Stimulated activated CD8-positive, alpha-beta memory T cell treated with anti-CD3 and anti-CD28 coated beads, Interleukin-7, amount 100 ng/mL, for 48 hours (primary cell): ENCODE measurements around the gene ELAPOR2.
"Not testable (repeated sequence)": the region's sequence is repeated elsewhere in the genome, so short reads cannot be mapped to it uniquely, and the experiment has no call there.

ENCODE experiments used
- DNase-seq, 2 donors: peaks; one replicate each; pipeline ENCODE4 v3.0.0-alpha.2; 2020; ENCODE audit warnings: low read depth in 1 of 2; ENCODE audit errors: extremely low read depth in 1 of 2

ELAPOR2 gene, protein sequence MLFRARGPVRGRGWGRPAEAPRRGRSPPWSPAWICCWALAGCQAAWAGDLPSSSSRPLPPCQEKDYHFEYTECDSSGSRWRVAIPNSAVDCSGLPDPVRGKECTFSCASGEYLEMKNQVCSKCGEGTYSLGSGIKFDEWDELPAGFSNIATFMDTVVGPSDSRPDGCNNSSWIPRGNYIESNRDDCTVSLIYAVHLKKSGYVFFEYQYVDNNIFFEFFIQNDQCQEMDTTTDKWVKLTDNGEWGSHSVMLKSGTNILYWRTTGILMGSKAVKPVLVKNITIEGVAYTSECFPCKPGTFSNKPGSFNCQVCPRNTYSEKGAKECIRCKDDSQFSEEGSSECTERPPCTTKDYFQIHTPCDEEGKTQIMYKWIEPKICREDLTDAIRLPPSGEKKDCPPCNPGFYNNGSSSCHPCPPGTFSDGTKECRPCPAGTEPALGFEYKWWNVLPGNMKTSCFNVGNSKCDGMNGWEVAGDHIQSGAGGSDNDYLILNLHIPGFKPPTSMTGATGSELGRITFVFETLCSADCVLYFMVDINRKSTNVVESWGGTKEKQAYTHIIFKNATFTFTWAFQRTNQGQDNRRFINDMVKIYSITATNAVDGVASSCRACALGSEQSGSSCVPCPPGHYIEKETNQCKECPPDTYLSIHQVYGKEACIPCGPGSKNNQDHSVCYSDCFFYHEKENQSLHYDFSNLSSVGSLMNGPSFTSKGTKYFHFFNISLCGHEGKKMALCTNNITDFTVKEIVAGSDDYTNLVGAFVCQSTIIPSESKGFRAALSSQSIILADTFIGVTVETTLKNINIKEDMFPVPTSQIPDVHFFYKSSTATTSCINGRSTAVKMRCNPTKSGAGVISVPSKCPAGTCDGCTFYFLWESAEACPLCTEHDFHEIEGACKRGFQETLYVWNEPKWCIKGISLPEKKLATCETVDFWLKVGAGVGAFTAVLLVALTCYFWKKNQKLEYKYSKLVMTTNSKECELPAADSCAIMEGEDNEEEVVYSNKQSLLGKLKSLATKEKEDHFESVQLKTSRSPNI

DNA sequence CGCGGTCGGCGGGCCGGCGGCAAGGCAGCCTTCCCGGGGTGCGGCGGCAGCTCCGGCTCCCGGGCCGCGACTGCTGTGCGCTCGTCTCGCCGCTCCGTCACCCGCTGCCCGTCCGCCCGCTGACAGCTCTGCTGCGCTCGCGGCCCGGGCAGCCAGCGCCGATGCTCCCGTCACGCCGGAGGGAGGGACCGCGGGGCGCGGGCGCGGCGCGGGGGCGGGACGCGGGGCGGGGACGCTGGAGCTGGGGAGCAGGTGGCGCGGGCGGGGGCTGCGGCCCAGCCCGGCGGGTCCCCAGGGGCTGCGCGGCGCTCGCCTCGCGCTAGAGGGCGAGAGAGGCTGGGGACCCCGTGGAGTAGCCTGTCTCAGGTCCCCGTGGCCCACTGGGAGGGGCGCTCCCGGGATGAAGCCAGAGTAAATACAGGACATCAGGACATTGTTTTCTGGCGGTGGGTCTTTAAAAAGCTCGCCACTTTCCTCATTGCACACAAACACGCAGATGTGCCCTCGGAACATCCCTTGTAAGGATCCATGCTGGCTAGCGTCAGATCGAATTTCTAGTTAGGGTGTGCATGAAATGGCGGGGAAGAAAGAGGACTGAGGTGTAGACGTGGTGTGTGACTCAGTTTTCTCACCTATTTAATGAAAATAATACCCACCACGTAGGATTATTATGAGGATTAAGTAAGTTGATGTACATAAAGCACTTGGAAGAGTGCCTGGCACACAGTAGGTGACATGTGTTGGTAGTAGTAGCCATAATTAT, at the start of gene ELAPOR2:
Gene ELAPOR2, minus strand, starts transcription at position 130 of the 763 bp plus-strand sequence. CDS start 141 bp downstream, outside the sequence.
- peak; percentile 56 to 74 for DNase-seq

DNA sequence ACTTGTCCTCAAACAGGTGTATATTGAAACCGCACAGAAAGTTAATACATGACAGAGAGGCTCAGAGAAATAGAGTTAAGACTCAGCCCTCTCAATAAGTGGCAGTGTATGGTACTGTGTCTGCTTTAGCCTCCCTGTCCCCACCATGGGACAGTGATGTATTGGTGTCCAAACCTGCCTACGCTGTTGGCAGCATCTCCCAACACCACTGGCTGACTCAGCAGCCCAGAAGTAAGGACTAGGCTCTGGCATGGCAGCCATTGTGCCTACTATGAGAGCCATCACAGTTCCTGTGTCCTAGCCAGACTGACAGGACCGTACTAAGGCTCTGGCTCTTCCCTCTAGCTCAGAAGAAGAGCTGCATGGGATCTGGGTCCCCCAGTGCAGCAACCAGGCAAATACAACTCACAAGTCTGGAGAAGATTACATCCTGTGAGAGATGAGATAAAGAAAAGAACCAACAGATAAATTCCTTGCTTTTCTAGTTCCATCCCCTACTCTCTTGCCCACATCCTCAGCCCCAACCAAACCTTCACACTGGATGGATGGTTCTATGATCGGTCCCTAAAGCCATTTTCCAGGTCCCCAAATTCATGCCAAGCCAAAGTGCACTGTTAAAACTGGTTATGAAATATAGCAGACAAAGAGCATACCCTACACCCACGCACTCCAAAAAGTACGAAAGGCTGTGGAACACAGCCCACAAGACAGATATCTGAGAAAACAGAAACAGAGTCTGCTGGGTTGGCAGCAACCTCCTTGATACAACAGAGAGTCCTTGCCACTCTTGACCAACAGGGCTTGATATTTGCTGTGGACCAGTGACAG, 48.7 kb upstream of the ELAPOR2 start:
- DNase-seq, result no peak

DNA sequence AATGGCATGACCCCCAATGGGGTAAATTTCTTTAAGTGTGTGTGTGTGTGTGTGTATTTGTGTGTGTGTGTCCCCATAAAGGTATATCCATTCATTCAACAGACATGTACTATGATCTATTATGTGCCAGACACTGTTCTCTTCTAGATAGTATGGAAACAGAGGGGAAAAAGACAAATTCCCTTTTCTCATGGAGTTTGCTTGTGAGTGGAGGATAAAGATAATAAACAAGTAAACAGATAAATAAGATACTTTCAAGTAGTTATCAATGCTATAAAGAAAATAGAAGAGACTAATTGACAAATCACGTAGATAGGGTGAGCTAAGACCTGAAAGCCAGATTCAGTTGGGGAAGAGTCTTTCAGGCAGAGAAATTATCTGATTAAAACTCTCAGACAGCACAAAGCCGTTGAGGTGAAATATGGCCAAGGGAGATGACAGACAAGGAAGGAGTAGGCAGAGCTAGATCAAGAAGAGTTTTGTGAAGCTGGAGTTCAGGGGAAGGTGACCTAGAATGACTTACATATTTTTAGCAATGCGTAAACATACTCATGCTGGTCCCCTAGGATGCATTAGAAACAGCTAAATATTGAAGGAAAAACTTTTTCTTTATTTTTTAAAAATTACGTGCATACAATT, 47.6 kb upstream of the ELAPOR2 start:
- no peak for DNase-seq

- DNase-seq, result no peak
Measured at GRCh38 chr7:87105401-87105800, 45.9 kb upstream of the ELAPOR2 start.

GRCh38 chr7:87100326-87100725, 40.9 kb upstream of the ELAPOR2 start:
- DNase-seq, result no peak

DNA sequence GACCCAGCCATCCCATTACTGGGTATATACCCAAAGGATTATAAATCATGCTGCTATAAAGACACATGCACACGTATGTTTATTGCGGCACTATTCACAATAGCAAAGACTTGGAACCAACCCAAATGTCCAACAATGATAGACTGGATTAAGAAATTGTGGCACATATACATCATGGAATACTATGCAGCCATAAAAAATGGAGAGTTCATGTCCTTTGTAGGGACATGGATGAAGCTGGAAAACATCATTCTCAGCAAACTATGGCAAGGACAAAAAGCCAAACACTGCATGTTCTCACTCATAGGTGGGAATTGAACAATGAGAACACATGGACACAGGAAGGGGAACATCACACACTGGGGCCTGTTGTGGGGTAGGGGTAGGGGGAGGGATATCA, 37.9 kb upstream of the ELAPOR2 start:
- not testable (repeated sequence) for DNase-seq

GRCh38 chr7:87094322-87094721, 34.9 kb upstream of the ELAPOR2 start:
- DNase-seq, result no peak

GRCh38 chr7:87092568-87093091, 33.2 kb upstream of the ELAPOR2 start:
- DNase-seq, result no peak

DNA sequence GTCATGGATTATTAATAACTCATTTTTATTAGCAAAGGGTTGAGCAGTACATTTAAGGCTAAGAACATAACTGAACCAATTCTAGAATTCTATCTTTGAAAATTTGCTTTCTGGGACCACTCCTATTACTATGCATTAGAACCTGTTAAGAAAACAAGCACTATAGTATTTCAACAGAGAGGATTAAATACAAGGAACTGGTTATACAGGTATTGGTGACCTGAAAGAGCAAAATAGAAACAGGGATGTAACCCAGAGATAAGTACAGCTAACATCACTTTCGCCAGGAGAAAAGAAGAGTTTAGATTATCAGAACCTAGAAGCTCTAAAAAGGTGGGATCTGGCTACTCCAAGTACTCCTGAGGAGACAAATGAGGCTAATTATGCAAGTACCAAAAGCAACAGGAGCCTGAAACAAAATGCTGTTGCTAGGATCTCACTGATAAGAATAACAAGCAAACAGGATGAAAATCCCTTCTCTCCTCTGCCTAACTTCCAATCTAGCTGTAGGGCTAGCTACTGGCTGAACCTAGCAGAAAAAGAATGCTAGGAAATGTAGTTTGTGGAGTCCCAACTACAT, 32.1 kb upstream of the ELAPOR2 start:
- no peak for DNase-seq

- DNase-seq, result no peak
Measured at GRCh38 chr7:87083865-87084519, 24.5 kb upstream of the ELAPOR2 start.

- no peak for DNase-seq
Measured at GRCh38 chr7:87082675-87083074, 23.2 kb upstream of the ELAPOR2 start.

GRCh38 chr7:87075671-87076404, 16.4 kb upstream of the ELAPOR2 start:
- DNase-seq, result no peak

DNA sequence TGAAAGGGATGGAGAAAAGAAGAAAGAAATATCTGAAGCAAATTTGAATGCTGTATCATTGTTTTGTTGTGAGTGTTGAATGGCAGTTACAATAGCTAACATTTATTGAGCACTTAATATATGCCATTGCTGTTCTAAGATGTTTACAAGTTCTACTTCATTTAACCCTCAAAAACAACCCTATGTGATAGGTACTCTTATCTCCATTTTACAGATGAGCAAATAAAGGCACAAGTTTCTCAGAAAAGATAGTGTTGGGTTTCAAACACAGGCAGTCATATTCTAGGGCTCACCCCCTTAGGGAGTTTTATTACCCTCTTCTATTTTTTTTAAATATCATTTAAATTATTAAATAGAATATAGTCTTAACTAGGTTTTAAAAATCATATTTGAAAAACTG, 8.3 kb upstream of the ELAPOR2 start:
- no peak for DNase-seq

DNA sequence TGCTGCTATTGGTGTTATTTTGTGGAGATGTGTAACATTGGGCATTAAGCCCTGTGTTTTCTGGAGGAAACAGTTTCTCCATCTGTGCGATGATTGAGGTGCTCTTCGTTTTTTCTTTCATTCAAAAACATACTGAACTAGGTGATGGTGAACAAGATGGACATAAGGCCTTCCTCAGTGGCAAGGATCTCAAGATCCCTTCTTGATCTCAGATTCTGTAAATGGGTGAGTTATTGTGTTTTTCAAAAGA, 759 bp upstream of the ELAPOR2 start:
- DNase-seq, result no peak

DNA sequence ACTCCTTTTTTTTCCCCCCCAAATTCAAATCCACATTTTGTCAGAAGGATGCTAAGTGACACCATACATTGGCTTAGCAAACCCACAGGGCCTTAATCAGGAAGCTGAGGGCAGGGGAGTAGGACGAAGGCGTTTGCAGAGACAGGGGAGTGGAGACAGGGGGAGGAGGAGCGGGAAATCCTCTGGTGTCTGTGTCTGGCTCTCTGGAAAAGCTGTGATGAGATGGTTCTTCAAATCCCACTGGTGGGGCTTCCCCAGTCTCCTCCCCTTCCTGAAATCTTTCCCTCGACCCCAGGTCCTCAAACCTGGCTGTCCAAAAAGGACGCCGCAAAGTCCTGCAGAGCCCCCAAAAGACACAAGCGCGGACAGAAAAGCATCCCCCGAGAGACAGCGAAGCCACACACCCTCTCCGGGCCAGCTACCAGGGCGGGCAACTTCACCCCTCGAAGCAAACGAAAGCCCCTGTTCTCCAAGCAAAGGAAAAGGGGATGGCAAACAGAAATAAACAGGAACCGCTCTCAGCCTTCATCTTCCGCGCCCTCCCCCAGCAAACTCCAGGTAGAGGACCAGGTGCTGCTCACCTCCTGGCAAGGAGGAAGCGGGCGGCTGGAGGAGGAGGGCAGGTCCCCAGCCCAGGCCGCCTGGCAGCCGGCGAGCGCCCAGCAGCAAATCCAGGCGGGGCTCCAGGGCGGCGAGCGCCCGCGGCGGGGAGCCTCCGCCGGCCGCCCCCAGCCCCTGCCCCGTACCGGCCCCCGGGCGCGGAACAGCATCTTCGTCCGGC, 520 bp downstream of the ELAPOR2 start:
- no peak for DNase-seq

DNA sequence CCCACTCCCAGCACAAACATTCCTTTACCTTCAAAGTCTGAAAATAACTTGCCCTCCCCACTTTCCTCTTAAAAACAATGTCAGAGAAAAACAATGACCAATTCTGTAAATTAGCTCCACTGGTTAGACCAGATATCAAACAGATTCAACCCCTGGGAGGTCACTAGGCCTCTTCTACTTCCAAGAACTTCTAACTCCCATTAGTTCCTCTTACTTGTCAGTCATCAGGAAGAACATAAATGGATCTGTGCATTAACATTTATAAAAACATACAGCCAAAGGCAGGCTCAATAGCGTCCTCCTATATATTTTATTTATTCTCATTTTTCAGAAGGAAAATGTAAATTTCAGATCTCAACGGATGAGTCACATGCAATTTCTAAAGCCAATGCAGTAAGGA, 2.2 kb downstream of the ELAPOR2 start:
- no peak for DNase-seq

- no peak for DNase-seq
Measured at GRCh38 chr7:87056346-87056745, 3.1 kb downstream of the ELAPOR2 start.
